IMR-90 (cell line): ENCODE measurements around the gene DNMT1. TPM values are rescaled to one million over a fixed set of nuclear protein-coding genes. Genes with fewer than 3 reads are reported as not detected.
"Not testable (repeated sequence)": the region's sequence is repeated elsewhere in the genome, so short reads cannot be mapped to it uniquely, and the experiment has no call there.

ENCODE experiments used
- ATAC-seq: fragments of 200-7000 bp; cut with Tn5 transposase; 2 replicates; pipeline ENCODE4 v1.9.1; 2020; ENCODE audit warnings: low read depth, mild to moderate bottlenecking, moderate library complexity
- BruUV-seq: library from RNA; stranded (reverse); fragments of 400-500 nt; replicated peaks from 2 replicates; lab custom pipeline; 2021; lab: Mats Ljungman, UMichigan
- CTCF ChIA-PET: fragments of 300-600 bp; formaldehyde crosslinking; extraction: SDS; loops from one replicate; lab custom pipeline; 2021; ENCODE audit warnings: antibody characterized with exemption; lab: Yijun Ruan, JAX
- POLR2A ChIA-PET: fragments of 300-600 bp; sonication (Branson Sonifier 250); formaldehyde crosslinking; loops from one replicate; lab custom pipeline; 2022; ENCODE audit warnings: antibody characterized with exemption; ENCODE audit not compliant: unreplicated experiment; lab: Charles Lee
- DNase-seq: peaks from one replicate; pipeline ENCODE4 v3.0.0; 2013
- H2AFZ ChIP-seq: replicated peaks from 2 replicates; pipeline ENCODE3; 2013; ENCODE audit warnings: low read length, mild to moderate bottlenecking; ENCODE audit not compliant: poor library complexity
- H2AK5ac ChIP-seq: 2 replicates; pipeline ENCODE4 v1.6.1; 2013; ENCODE audit warnings: low read depth, low read length, inconsistent platforms
- H2AK9ac ChIP-seq: replicated peaks from 2 replicates; pipeline ENCODE3; 2013; ENCODE audit warnings: mild to moderate bottlenecking, low read depth, low read length, moderate library complexity; ENCODE audit not compliant: poor library complexity
- H2BK120ac ChIP-seq: 2 replicates; pipeline ENCODE4 v1.6.1; 2013; ENCODE audit warnings: low read depth, low read length, inconsistent platforms
- H2BK15ac ChIP-seq: 3 replicates; pipeline ENCODE4 v1.6.1; 2013; ENCODE audit warnings: low read depth, low read length, inconsistent platforms
- H2BK20ac ChIP-seq: 2 replicates; pipeline ENCODE4 v1.6.1; 2013; ENCODE audit warnings: low read depth, mild to moderate bottlenecking, inconsistent platforms, low read length, moderate library complexity
- H2BK5ac ChIP-seq: 2 replicates; pipeline ENCODE4 v1.6.1; 2013; ENCODE audit warnings: mild to moderate bottlenecking, low read depth, low read length, inconsistent platforms; ENCODE audit not compliant: poor library complexity, severe bottlenecking
- H3K14ac ChIP-seq: replicated peaks from 2 replicates; pipeline ENCODE4 v1.6.1; 2013; ENCODE audit warnings: low read depth, low read length, inconsistent platforms
- H3K18ac ChIP-seq: 2 replicates; pipeline ENCODE4 v1.6.1; 2013; ENCODE audit warnings: low read depth, low read length, control low read depth
- H3K23ac ChIP-seq: 2 replicates; pipeline ENCODE4 v1.6.1; 2013; ENCODE audit warnings: low read depth, low read length, inconsistent platforms
- H3K27ac ChIP-seq: 2 replicates; pipeline ENCODE4 v1.5.1; 2013; ENCODE audit warnings: mild to moderate bottlenecking, control low read depth, low read length; ENCODE audit not compliant: insufficient read depth
- H3K27me3 ChIP-seq: 2 replicates; pipeline ENCODE4 v1.6.1; 2013; ENCODE audit warnings: low read length; ENCODE audit not compliant: control insufficient read depth, insufficient read depth
- H3K36me3 ChIP-seq: 2 replicates; pipeline ENCODE4 v1.6.1; 2013; ENCODE audit warnings: low read length, mixed read lengths; ENCODE audit not compliant: control insufficient read depth, insufficient read depth
- H3K4ac ChIP-seq: 2 replicates; pipeline ENCODE4 v1.6.1; 2013; ENCODE audit warnings: low read depth, low read length, inconsistent platforms
- H3K4me1 ChIP-seq: 2 replicates; pipeline ENCODE4 v1.6.1; 2013; ENCODE audit warnings: low read length, mixed read lengths; ENCODE audit not compliant: control insufficient read depth, insufficient read depth
- H3K4me2 ChIP-seq: 2 replicates; pipeline ENCODE4 v1.6.1; 2013; ENCODE audit warnings: low read depth, mild to moderate bottlenecking, control low read depth, low read length, moderate library complexity
- H3K4me3 ChIP-seq: 2 replicates; pipeline ENCODE4 v1.5.1; 2013; ENCODE audit warnings: low read depth, mild to moderate bottlenecking, control low read depth, low read length, moderate library complexity; ENCODE audit not compliant: insufficient read depth
- H3K56ac ChIP-seq: 2 replicates; pipeline ENCODE4 v1.6.1; 2013; ENCODE audit warnings: low read length, inconsistent platforms; ENCODE audit not compliant: insufficient read depth; ENCODE audit errors: extremely low read depth
- H3K79me1 ChIP-seq, 2 experiments: 2 replicates each; pipeline ENCODE4 v1.6.1; 2013; ENCODE audit warnings: low read length in 2 of 2, inconsistent platforms in 1 of 2, low read depth in 1 of 2
- H3K9ac ChIP-seq: 2 replicates; pipeline ENCODE4 v1.6.1; 2013; ENCODE audit warnings: low read depth, low read length, control low read depth
- H3K9me1 ChIP-seq: 2 replicates; pipeline ENCODE4 v1.6.1; 2013; ENCODE audit warnings: low read length, inconsistent platforms; ENCODE audit not compliant: insufficient read depth
- H3K9me3 ChIP-seq: 2 replicates; pipeline ENCODE4 v1.6.1; 2013; ENCODE audit warnings: low read length; ENCODE audit not compliant: control insufficient read depth, insufficient read depth
- H4K20me1 ChIP-seq: 2 replicates; pipeline ENCODE4 v1.6.1; 2013; ENCODE audit warnings: low read length, inconsistent platforms; ENCODE audit not compliant: insufficient read depth
- H4K5ac ChIP-seq: 2 replicates; pipeline ENCODE4 v1.6.1; 2013; ENCODE audit warnings: mild to moderate bottlenecking, low read depth, low read length, control low read depth
- H4K8ac ChIP-seq, 2 experiments: 2 replicates each; pipeline ENCODE4 v1.6.1; 2013; ENCODE audit warnings: low read depth in 2 of 2, low read length in 2 of 2, control low read depth in 1 of 2, inconsistent platforms in 1 of 2
- H4K91ac ChIP-seq: 2 replicates; pipeline ENCODE4 v1.6.1; 2013; ENCODE audit warnings: low read depth, low read length, inconsistent platforms; ENCODE audit not compliant: insufficient read depth
- CHD1 ChIP-seq: IDR thresholded peaks from 2 replicates; pipeline ENCODE4 v1.6.1; 2012; ENCODE audit warnings: low read depth, low read length, improper control_type of control experiment
- MAFK ChIP-seq: IDR thresholded peaks from 2 replicates; pipeline ENCODE4 v1.6.1; 2012; ENCODE audit warnings: low read depth, low read length, improper control_type of control experiment
- POLR2A ChIP-seq: IDR thresholded peaks from 2 replicates; pipeline ENCODE4 v1.6.1; 2012; ENCODE audit warnings: mild to moderate bottlenecking, low read depth, low read length
- WGBS, 2 experiments: methylation state at CpG; one replicate each; pipeline versions ENCODE4 v1.1.5 to v1.1.7; 2013; ENCODE audit warnings: missing lambda C conversion rate in 2 of 2; ENCODE audit not compliant: insufficient read length in 1 of 2; ENCODE audit errors: extremely low coverage in 2 of 2; 5-methylcytosine and 5-hydroxymethylcytosine counted together
- dilution Hi-C: fragments of 300-500 bp; cut with HindIII; formaldehyde crosslinking; loops from one replicate; pipeline ENCODE4 v1.14.3; 2018; ENCODE audit warnings: low sequenced_read_pairs; ENCODE audit not compliant: unreplicated experiment
- in situ Hi-C: fragments of 300-500 bp; cut with MboI; formaldehyde crosslinking; loops from 3 replicates; pipeline ENCODE4 v1.14.3; 2019; ENCODE audit warnings: low sequenced_read_pairs, inconsistent platforms, mixed read lengths
- intact Hi-C: fragments of 100-400 bp; cut with micrococcal nuclease; formaldehyde crosslinking; loops from 2 replicates; pipeline ENCODE4 v1.10.0; 2022
- polyA plus RNA-seq, 3 experiments: library from polyadenylated mRNA; depleted of rRNA; stranded (reverse); fragments of >200 nt; gene quantifications; 2 replicates each; pipeline ENCODE4 v1.2.3, GENCODE V29; 2012; ENCODE audit warnings: low replicate concordance in 1 of 3
- total RNA-seq: library from RNA; depleted of rRNA; stranded (reverse); fragments of >200 nt; gene quantifications from 2 replicates; pipeline ENCODE4 v1.2.3, GENCODE V29; 2012

Gene DNMT1
- total and polyA plus RNA-seq, 2 of the 4 experiments (the other 2 are of a cell fraction): 26.2 to 83.6 TPM

- Histone ChIP-seq H2BK15ac (no peak overlapping the region), H4K8ac (no peak overlapping the region), H2AFZ (no peak overlapping the region), H3K4me1 (no peaks in the 10 kb centered on the region), H3K36me3 (peaks cover 50% of the 10 kb centered on the region), H3K14ac (no peak overlapping the region), H2AK9ac (no peak overlapping the region), H3K9me3 (no peaks in the 10 kb centered on the region), H3K23ac (no peak overlapping the region), H3K4ac (no peak overlapping the region), H4K5ac (no peak overlapping the region), H3K9me1 (no peaks in the 10 kb centered on the region), H4K91ac (no peak overlapping the region), H3K4me2 (no peak overlapping the region), H3K56ac (no peak overlapping the region), H2BK5ac (no peak overlapping the region), H2BK120ac (no peak overlapping the region), H2AK5ac (no peak overlapping the region), H3K79me1 (peaks cover 21 to 30% of the 10 kb centered on the region in 2 experiments; a peak in 3 of 4 replicates), H3K27me3 (no peaks in the 10 kb centered on the region), H3K4me3 (no peak overlapping the region), H2BK20ac (no peak overlapping the region), H3K27ac (no peak overlapping the region), H3K9ac (no peak overlapping the region), H4K20me1 (peaks cover 4% of the 10 kb centered on the region; the same call in 1 of the 2 replicates), H3K18ac (no peak overlapping the region)
- CTCF ChIA-PET: no interaction called here
- BruUV-seq: no TSS peak
- dilution Hi-C loops (no loop called here), intact Hi-C loops (no loop called here), in situ Hi-C loops (no loop called here)
- WGBS, 2 experiments: 100% methylated on average over 3 of the region's 6 CpGs; no CpG with 5 or more reads in 1 of the 2 experiments
- DNase-seq (no peak), ATAC-seq (no peak)
- POLR2A ChIA-PET: no interaction called here
- TF ChIP-seq POLR2A (no peak), MAFK (no peak), CHD1 (no peak)
Measured at GRCh38 chr19:10167459-10167858, 27.3 kb downstream of the DNMT1 start.

DNA sequence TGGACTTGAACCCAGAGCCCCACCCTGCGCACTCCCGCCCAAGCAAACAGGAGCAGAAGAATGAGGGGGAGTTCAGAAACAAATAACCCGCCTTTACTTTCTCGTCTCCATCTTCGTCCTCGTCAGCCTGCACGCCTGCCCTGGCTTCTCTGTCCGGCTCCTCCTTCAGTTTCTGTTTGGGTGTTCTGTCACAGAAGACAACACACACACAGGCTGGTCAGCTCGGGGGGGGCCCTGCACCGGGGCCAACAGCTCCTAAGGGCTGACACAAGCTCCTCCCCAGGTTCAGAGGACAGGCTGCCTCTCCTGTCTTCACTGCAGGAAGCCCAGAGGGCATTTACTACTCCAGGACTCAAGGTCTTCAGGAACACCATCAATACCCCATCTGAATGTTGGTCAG lies 28.3 kb downstream of the DNMT1 start:
- H3K4me1 ChIP-seq, H2BK120ac ChIP-seq, H4K8ac ChIP-seq, H3K9me3 ChIP-seq, H3K27ac ChIP-seq, H2AK5ac ChIP-seq, H3K56ac ChIP-seq, intact Hi-C loops, H4K20me1 ChIP-seq, H3K18ac ChIP-seq, H3K9me1 ChIP-seq, H4K5ac ChIP-seq, BruUV-seq, H2BK15ac ChIP-seq, ATAC-seq, H3K14ac ChIP-seq, H2BK20ac ChIP-seq, H3K4me2 ChIP-seq, in situ Hi-C loops, H3K23ac ChIP-seq, H2AK9ac ChIP-seq, H3K4ac ChIP-seq, H2BK5ac ChIP-seq, H3K27me3 ChIP-seq, POLR2A ChIA-PET, DNase-seq, H3K9ac ChIP-seq, dilution Hi-C loops, H2AFZ ChIP-seq, H3K4me3 ChIP-seq, H4K91ac ChIP-seq, CTCF ChIA-PET: not testable (repeated sequence)
- Histone ChIP-seq H3K36me3 (peaks cover 54% of the 10 kb centered on the region), H3K79me1 (peaks cover 18 to 28% of the 10 kb centered on the region in 2 experiments; a peak in 3 of 4 replicates)
- 93% methylated on average over 3 of the region's 10 CpGs; no CpG with 5 or more reads in 1 of the 2 experiments for WGBS, 2 experiments
